ENCODE results near the gene TPCN2.

The TPCN2 gene

GRCh38 chr11:69120096-69120875 is 71.6 kb downstream of the TPCN2 start:
- Mint-ChIP-seq H3K27me3 (no peaks in the 10 kb centered on the region), H3K27ac (no peak overlapping the region), H3K4me1 (ENCODE audit: low read depth) (peaks cover 34% of the 10 kb centered on the region), H3K36me3 (ENCODE audit: low read depth) (no peaks in the 10 kb centered on the region), H3K4me3 (no peak overlapping the region), H3K9me3 (no peaks in the 10 kb centered on the region)

GRCh38 chr11:69121021-69121420 is 72.3 kb downstream of the TPCN2 start:
- Mint-ChIP-seq H3K9me3 (no peaks in the 10 kb centered on the region), H3K4me1 (ENCODE audit: low read depth) (peaks cover 34% of the 10 kb centered on the region), H3K36me3 (ENCODE audit: low read depth) (no peaks in the 10 kb centered on the region), H3K27ac (no peak overlapping the region), H3K4me3 (no peak overlapping the region), H3K27me3 (no peaks in the 10 kb centered on the region)

- Mint-ChIP-seq H3K27me3 (no peaks in the 10 kb centered on the region), H3K27ac (no peak overlapping the region), H3K36me3 (ENCODE audit: low read depth) (no peaks in the 10 kb centered on the region), H3K9me3 (no peaks in the 10 kb centered on the region), H3K4me1 (ENCODE audit: low read depth) (peaks cover 34% of the 10 kb centered on the region), H3K4me3 (no peak overlapping the region)
Observed at GRCh38 chr11:69121621-69122325, 73.0 kb downstream of the TPCN2 start.

- no peaks in the 10 kb centered on the region for H3K27me3 Mint-ChIP-seq
- H3K4me1 Mint-ChIP-seq (ENCODE audit: low read depth) = peaks cover 34% of the 10 kb centered on the region
- no peaks in the 10 kb centered on the region for H3K36me3 Mint-ChIP-seq (ENCODE audit: low read depth)
- H3K27ac Mint-ChIP-seq = no peak overlapping the region
- no peaks in the 10 kb centered on the region for H3K9me3 Mint-ChIP-seq
- H3K4me3 Mint-ChIP-seq = no peak overlapping the region
Observed at GRCh38 chr11:69122326-69122629, 73.5 kb downstream of the TPCN2 start.

GRCh38 chr11:69122630-69123431 is 74.1 kb downstream of the TPCN2 start:
- H3K27me3 Mint-ChIP-seq = no peaks in the 10 kb centered on the region
- no peak overlapping the region for H3K4me3 Mint-ChIP-seq
- H3K27ac Mint-ChIP-seq = peak overlapping the region; percentile 67
- peaks cover under 1% of the 10 kb centered on the region for H3K9me3 Mint-ChIP-seq
- H3K36me3 Mint-ChIP-seq (ENCODE audit: low read depth) = no peaks in the 10 kb centered on the region
- peaks cover 34% of the 10 kb centered on the region for H3K4me1 Mint-ChIP-seq (ENCODE audit: low read depth)

GRCh38 chr11:69123593-69124545 is 75.1 kb downstream of the TPCN2 start:
- Mint-ChIP-seq H3K27me3 (no peaks in the 10 kb centered on the region), H3K9me3 (peaks cover 9% of the 10 kb centered on the region), H3K27ac (peak overlapping the region; percentile 70), H3K36me3 (ENCODE audit: low read depth) (no peaks in the 10 kb centered on the region), H3K4me3 (no peak overlapping the region), H3K4me1 (ENCODE audit: low read depth) (peaks cover 34% of the 10 kb centered on the region)

- Mint-ChIP-seq H3K36me3 (ENCODE audit: low read depth) (no peaks in the 10 kb centered on the region), H3K27ac (no peak overlapping the region), H3K27me3 (no peaks in the 10 kb centered on the region), H3K4me3 (no peak overlapping the region), H3K4me1 (ENCODE audit: low read depth) (peaks cover 34% of the 10 kb centered on the region), H3K9me3 (peaks cover 12% of the 10 kb centered on the region)
Observed at GRCh38 chr11:69125861-69126260, 77.1 kb downstream of the TPCN2 start.

- Mint-ChIP-seq H3K4me3 (no peak overlapping the region), H3K27me3 (no peaks in the 10 kb centered on the region), H3K36me3 (ENCODE audit: low read depth) (no peaks in the 10 kb centered on the region), H3K27ac (no peak overlapping the region), H3K9me3 (peaks cover 12% of the 10 kb centered on the region), H3K4me1 (ENCODE audit: low read depth) (peaks cover 33% of the 10 kb centered on the region)
Observed at GRCh38 chr11:69126286-69126685, 77.6 kb downstream of the TPCN2 start.

GRCh38 chr11:69127081-69127850 is 78.5 kb downstream of the TPCN2 start:
- Mint-ChIP-seq H3K27ac (no peak overlapping the region), H3K27me3 (no peaks in the 10 kb centered on the region), H3K36me3 (ENCODE audit: low read depth) (no peaks in the 10 kb centered on the region), H3K4me1 (ENCODE audit: low read depth) (peaks cover 23% of the 10 kb centered on the region), H3K9me3 (peaks cover 12% of the 10 kb centered on the region), H3K4me3 (no peak overlapping the region)

GRCh38 chr11:69127884-69128283 is 79.2 kb downstream of the TPCN2 start:
- H3K4me1 Mint-ChIP-seq (ENCODE audit: low read depth) = peaks cover 17% of the 10 kb centered on the region
- peaks cover 12% of the 10 kb centered on the region for H3K9me3 Mint-ChIP-seq
- no peak overlapping the region for H3K27ac Mint-ChIP-seq
- H3K36me3 Mint-ChIP-seq (ENCODE audit: low read depth) = no peaks in the 10 kb centered on the region
- no peak overlapping the region for H3K4me3 Mint-ChIP-seq
- no peaks in the 10 kb centered on the region for H3K27me3 Mint-ChIP-seq

GRCh38 chr11:69129053-69129452 is 80.3 kb downstream of the TPCN2 start:
- Mint-ChIP-seq H3K9me3 (peaks cover 12% of the 10 kb centered on the region), H3K27ac (no peak overlapping the region), H3K36me3 (ENCODE audit: low read depth) (no peaks in the 10 kb centered on the region), H3K4me3 (no peak overlapping the region), H3K4me1 (ENCODE audit: low read depth) (peaks cover 8% of the 10 kb centered on the region), H3K27me3 (no peaks in the 10 kb centered on the region)

- Mint-ChIP-seq H3K4me3 (no peak overlapping the region), H3K27ac (no peak overlapping the region), H3K9me3 (peaks cover 12% of the 10 kb centered on the region), H3K27me3 (no peaks in the 10 kb centered on the region), H3K36me3 (ENCODE audit: low read depth) (no peaks in the 10 kb centered on the region), H3K4me1 (ENCODE audit: low read depth) (peaks cover 8% of the 10 kb centered on the region)
Observed at GRCh38 chr11:69129647-69130046, 80.9 kb downstream of the TPCN2 start.

GRCh38 chr11:69130654-69131053 is 81.9 kb downstream of the TPCN2 start:
- Mint-ChIP-seq H3K4me3 (no peak overlapping the region), H3K4me1 (ENCODE audit: low read depth) (peaks cover 13% of the 10 kb centered on the region), H3K27ac (no peak overlapping the region), H3K9me3 (peaks cover 12% of the 10 kb centered on the region), H3K36me3 (ENCODE audit: low read depth) (no peaks in the 10 kb centered on the region), H3K27me3 (no peaks in the 10 kb centered on the region)

GRCh38 chr11:69131121-69131566 is 82.4 kb downstream of the TPCN2 start:
- no peaks in the 10 kb centered on the region for H3K27me3 Mint-ChIP-seq
- peaks cover 4% of the 10 kb centered on the region for H3K36me3 Mint-ChIP-seq (ENCODE audit: low read depth)
- H3K27ac Mint-ChIP-seq = no peak overlapping the region
- peaks cover 15% of the 10 kb centered on the region for H3K9me3 Mint-ChIP-seq
- H3K4me3 Mint-ChIP-seq = no peak overlapping the region
- peaks cover 18% of the 10 kb centered on the region for H3K4me1 Mint-ChIP-seq (ENCODE audit: low read depth)

Data from stimulated activated naive CD8-positive, alpha-beta T cell treated with anti-CD3 and anti-CD28 coated beads, Interleukin-15, Interleukin-2, amounts not matched to agents 100 ng/mL and 50 ng/mL, for 24 hours (primary cell).